Activated CD4-positive, alpha-beta T cell treated with anti-CD3 and anti-CD28 coated beads, Interleukin-2, Interleukin-6, amounts not matched to agents 100 ng/mL and 50 ng/mL, durations not matched to agents 16 hours and 8 hours (primary cell): ENCODE data around the gene BMP5.
"Not testable (repeated sequence)": the region's sequence is repeated elsewhere in the genome, so short reads cannot be mapped to it uniquely, and the experiment has no call there.

Experiments
- DNase-seq: peaks from one replicate; pipeline ENCODE4 v3.0.0-alpha.2; 2020

Gene BMP5

DNA sequence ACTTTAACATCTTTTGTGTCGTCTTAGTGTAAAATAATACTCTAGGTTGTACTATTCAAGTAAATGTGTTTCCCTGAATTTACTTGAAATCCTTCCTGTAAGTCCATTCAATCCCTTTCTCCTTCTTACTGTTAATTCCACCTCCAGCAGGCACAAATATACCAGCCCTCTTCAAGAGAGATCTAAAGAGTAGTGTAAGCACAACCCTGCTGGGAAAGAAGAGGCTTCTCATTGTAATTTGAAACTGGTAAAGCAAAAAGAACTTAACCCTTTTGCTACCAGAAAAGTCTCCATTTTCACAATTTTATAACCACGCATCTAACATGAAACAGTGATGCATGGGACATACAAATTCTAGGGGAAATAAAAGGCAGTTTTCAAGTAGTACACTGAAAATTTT, at the start of gene BMP5:
Gene BMP5 (minus strand): TSS at position 191 of the 400 bp plus-strand sequence. CDS start 725 bp downstream, outside the sequence.
- no peak for DNase-seq

DNA sequence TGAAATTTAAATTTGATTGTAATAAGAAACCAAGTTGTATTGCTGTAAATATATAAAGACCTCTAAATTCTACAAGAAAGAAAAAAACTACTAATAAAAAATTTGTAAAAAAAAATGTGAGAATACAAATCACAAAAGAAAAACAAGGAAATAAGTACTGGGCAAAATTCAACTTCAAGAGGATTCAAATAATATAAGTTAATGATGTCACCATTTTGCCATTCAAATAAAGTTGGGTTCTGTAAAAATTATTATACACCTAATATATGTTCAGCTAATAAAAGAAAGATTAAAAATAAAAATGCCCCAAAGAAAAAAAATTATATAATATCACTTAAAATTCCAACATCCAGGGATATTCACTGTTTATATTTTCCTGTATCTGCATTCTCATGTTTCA, 47.0 kb upstream of the BMP5 start:
- no peak for DNase-seq

DNA sequence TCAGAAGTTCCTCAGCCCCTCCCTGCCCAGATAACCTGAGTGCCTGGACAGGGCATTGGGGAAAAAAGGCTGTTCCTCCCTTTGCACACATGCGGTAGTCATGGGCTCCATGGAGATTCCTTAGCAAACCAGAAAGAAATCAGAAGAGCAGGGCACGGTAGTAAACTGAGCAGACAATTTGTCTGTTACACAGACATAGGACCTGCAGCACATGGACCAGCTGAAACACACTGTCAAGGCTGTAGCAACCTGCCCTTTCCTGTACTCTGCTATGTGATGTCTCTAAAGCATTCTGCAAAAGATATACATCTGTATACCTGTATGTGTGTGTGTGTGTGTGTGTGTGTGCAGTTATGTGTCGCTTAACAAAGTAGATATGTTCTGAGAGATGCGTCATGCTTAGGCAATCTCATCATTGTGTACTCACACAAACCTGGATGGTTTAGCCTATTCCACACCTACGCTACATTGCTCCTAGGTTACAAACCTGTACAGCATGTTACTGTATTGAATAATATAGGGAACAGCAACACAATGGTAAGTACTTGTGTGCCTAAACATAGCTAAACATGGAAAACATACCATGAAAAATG, 44.4 kb upstream of the BMP5 start:
- DNase-seq: no peak

DNA sequence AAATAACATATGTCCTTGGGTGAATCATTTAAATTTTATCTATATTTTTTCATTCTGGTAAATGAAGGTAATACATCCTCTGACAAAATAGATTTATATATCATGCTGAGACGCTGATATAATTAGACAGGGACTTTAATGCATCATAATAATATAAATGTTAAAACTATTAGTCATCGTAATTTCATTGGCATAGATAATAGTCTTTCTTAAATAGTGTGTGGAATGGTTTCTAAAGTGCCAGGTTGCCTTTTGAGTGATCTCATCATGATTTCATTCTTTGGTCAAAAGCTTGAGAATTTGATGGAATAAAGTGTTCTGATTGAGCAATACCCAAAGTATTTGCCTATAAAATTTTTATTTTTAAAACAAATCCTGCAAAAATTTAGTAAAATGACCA, 43.2 kb upstream of the BMP5 start:
- no peak for DNase-seq

DNA sequence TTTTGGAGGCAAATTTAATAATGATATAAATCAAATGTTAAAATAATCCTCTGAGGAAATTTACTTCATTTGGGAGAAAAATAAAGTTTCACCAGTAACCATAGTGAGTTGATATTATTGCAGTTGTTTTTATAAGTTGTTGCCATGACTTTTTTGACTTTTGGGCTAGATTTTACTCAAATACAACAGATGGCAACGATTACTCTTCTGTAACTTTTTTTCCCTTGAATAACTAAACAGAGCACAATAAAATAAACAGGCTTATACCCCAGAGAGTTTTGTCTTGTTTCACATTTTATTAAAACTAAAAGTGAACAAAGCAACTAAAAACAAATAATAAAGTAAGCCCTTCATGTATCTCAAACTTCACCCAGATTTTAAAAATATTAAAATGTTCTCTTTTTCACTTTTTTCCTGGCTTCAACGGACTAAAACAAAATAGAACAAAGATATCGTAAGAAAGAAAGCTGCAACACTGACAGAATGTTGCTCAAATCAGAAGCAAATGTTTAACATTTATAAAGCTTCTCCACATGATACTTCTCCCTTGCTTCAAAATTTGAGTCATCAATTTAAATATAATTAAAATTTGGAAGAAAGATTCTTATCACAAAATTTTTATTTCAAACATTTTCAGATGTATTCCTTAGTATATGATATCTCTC, 42.5 kb upstream of the BMP5 start:
- DNase-seq: no peak

DNA sequence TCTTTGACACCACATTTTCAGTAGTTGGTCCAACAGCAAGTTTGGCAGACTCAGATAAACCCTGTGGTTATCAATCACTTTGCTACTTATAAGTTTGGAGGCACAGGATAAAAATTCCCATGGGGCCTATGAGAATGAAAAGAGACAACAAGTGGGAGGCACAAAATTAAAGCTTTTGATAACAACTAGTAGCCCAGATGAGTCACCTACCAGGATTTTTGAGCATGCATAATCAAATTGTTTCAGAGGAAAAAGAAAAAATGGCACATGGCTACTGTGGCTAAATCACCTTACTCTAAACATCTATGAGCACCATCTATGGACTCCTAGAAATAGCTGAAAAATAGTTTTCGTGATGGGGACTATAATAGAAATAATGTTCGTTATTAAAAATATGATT, 40.8 kb upstream of the BMP5 start:
- no peak for DNase-seq

DNA sequence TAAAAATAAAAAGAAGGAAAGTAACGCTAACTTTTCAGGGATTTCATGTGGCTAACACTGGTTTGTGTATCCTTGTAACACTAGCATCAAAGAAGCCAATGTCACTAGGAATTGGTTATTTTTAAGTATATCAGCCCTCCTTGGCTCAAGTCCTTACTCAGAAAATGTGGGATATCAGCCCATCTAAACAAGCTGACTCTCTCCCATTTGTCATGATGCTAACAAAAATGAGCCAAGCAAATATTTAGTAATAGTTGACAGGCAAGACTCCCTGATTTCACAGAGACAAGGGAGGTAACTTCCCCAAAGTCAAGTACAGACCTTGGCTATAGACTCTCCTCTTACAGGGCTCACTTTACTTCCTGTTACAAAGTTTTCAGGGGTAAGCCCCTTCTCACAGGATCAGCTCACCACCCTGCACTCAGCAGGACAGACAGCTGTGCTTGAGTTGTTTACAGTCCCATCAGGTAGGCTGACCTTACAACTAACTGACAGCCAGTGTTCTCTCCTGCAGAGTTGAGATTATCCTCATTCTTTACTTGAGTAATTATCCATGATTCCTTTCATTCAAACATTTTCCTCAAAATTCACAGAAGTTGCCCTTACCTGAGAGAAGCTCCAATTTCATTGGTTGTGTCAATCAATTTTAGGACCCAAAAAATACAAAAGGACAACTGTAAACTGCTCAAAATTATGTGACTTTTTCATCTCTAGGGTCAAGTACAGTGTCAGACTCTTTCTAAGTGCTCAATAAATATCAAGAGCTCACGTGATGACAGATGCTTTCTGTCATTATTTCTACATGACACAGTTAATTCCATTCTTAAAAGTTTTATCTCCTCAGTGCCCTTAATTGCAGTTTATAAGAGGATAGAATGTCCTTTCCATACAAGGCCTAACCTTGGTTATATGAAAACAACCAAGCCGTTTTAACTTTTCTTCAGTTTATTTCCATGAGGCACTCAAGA, 38.1 kb upstream of the BMP5 start:
- DNase-seq: no peak

DNA sequence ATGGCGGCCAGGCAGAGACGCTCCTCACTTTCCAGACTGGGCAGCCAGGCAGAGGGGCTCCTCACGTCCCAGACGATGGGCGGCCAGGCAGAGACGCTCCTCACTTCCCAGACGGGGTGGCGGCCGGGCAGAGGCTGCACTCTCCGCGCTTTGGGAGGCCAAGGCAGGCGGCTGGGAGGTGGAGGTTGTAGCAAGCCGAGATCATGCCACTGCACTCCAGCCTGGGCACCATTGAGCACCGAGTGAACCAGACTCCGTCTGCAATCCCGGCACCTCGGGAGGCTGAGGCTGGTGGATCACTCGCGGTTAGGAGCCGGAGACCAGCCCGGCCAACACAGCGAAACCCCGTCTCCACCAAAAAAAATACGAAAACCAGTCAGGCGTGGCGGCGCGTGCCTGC, 35.1 kb upstream of the BMP5 start:
- not testable (repeated sequence) for DNase-seq

DNA sequence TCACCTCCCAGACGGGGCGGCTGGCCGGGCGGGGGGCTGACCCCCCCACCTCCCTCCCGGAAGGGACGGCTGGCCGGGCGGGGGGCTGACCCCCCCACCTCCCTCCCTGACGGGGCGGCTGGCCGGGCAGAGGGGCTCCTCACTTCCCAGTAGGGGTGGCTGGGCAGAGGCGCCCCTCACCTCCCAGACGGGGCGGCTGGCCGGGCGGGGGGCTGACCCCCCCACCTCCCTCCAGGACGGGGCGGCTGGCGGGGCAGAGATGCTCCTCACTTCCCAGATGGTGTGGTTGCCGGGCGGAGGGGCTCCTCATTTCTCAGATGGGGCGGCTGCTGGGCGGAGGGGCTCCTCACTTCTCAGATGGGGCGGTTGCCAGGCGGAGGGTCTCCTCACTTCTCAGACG, 34.5 kb upstream of the BMP5 start:
- not testable (repeated sequence) for DNase-seq

DNA sequence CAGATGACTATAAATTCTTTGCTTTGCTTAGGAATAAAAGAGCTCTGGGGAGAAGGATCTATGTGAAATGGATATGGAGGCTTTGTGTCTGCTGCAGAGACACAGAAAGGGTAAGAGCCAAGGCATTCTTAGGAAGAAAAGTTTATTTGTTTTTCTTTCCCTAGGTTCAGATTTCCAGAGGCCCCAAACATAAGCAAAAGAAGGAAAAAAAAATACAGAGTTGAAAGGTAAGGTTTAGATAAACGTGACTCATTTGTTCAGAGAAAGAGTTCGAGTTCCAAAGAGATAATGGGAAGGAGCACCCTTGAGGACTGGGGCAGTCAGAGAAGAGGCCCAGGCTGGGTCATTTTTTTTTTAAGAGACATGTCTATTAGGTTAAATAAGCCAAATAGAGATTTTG, 27.4 kb upstream of the BMP5 start:
- no peak for DNase-seq

DNA sequence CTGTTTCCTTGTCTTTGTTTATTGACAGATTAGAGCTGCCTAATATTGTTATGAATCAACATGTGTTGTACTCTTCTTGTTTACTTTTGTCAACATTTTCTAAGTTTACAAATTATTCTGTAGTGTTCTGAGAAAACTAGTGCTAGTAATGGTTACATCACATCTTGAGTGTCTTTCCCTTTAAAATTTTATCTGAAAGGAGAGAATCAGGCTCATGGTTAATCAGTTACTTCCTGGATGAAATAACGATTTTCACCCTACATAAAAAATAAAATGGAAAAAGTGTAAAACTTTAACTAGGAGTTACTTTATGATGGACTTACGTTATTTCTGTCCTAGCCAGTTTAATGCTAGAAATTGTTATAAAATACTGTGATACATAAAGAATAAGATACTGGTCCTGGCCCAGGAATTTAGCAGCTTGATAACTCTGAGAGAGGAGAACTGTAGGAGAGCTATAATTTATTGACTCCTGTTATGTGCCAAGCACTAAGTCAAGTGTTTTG, 26.4 kb upstream of the BMP5 start:
- DNase-seq: no peak

DNA sequence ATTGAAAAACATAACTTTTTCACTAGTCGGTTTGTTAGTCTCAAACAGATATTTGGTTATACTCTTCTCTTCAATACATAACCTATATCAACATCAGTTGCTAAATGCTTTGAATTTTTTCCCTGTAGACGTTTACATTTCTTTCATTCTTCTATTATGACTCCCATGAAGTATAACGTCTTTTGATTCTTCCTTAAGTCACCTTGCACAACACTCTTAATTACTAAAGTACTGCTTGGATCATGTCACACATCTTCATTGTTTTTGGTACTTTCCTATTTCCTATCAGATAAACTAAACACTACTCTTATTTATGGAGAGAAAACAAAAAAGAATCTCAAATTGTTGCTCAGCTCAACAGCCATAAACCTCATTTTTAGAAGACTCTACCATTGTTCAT, 23.0 kb upstream of the BMP5 start:
- no peak for DNase-seq

DNA sequence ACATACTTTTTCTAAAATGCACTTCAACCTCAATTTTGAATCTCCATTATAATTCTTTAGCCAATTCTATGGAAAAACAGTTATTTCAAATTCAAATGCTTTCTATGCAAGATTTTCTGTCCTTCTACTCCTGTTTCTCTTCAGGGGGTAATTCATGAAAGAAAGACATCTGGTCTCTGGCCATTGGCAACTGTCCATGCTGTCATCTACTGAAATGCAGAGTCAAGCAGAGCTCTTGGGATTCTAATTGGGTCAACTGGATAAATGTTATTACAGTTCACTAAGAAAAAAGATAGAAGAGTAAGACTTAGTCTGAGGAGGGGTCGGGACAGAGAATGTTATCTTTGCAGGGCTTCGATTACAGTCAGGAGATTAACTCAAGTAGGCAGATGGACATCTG, 22.0 kb upstream of the BMP5 start:
- no peak for DNase-seq

DNA sequence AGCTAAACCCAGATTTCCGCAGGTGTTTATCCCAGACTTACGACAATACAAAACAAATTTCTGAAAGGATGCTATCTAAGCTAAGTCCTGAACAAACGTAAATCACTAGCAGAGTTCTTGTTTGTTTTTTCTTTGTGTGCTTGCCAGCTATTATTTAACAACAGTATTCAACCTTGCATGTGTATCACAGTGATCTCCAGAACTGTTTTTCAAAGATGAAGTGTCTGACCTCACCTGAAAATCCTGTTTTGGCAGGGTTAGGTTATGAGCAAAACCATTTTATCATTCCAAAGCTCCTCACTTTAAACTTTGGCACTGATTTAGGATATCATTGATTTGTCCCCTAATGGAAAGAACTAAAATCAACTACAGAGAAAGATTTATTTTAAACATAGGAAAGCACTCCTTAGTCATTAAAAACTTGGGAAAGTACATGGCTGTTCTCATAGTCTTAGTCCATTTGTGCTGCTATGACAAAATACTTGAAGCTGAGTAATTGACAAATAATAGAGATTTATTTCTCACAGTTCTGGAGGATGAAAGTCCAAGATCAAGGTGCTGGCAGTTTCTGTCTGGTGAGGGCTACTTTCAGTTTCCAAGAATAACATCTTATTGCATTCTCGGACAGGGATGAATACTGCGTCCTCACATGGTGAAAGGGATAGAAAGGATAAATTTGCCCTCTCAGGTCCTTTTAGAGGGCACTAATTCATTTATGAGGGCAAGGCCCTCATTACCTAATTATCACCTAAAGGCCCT, 20.8 kb upstream of the BMP5 start:
- no peak for DNase-seq

DNA sequence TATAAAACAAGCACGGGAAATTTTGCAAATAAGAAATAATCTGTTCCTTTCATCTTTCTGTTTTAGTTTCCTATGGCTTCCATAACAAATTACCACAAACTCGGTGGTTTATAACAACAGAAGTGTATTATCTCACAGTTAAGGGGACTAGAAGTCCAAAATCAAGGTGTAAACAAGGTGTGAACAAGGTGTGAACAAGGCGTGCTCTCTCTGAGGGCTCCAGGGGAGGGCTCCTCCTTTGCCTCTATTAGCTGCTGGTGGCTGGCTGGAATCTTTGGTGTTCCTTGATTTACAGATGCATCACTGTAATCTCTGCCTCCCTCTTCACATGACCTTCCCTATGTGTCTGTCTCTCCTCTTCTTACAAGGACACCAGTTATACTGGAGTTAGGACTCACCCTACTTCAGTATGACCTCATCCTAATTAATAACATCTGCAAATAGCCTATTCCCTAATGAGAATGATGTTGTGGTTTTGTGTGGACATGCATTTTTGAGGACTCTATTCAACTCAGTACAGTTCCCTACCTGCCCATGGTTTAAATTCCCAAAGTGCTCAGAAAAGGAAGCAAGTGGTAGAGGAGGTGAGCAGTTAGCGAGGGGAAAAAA, 17.5 kb upstream of the BMP5 start:
- no peak for DNase-seq

DNA sequence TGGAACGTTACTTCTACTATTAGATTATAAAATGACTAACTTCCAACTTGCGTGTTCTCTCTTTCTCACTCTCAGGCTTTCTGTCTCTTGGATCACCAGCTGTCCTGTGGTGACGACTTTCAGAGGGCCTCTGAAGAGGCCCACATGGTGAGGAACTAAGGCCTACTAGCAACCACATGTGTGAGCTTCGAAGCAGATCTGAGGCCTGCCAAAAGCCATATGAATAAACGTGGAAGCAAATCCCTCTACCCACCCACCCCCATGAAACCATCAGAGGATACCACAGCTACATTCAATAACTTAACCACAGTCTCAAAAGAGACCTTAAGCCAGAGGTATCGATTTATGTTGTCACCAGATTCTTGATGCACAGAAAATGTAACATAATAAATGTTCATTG, 13.5 kb upstream of the BMP5 start:
- peak; percentile 32 for DNase-seq

DNA sequence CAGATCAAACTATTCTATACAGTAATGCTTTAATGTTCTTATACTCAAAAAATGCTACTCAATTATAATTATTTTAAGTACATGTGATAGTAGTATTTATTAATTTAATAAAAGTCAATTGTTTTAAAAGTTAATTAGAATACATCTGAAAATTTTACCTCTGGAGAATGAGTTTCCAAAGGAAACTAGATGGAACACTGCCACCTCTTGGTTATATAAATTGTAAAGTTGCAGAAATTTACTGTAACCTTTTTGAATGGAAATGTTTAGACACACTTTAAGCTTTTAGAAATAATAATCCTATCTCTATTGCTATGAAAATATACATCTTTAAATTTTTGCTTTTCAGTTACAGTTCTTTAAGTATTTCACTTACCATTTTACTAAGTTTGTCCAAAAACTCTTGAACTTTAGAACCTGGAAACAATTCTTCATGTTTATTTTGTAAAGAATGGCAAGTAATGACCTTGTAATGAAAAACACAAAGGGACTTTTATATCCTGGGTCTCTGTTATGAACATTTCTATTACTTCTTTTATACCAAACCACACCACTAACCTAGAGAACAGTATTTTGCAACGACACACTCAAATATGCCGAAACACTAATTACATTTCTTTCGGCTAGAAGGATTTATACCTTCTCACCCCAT, 10.9 kb upstream of the BMP5 start:
- peak; percentile 15 for DNase-seq

DNA sequence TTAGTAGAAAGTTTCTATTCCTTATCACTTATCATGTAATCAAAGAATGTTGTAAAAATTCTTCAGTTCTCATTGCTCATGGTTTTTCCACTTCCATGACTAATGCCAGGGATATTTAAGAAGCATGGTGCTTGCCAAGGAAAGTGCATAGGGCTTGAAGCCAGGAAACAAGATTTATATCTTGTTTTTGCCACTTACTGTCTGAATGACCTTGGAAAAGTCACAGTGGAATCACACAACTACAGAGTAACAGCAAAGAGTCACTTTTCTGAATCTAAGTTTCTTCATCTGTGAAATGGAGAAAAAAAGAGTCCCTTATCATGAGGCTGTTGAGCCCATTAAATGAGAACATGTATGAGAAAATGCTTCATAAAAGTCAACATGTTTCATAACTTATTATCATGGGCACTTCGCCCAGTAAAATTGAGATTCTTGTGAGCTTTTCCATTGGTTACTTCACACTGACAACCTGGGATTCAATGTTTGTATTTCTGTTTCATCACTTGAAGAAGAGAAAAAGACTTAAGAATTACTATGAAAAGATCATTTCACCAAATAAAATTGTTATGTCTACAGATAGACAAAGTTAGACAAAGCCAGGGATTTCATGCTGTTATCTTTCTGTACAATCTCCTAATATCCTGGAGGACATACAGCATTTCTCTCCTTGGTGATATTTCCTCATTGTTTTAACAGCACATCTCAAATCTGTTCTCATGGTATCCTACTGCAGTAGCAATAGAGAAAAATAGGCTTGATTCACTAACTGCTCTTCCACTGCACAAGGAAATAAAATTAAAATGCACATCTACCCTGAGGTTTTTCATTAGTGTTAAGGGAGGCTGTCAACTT, 7.6 kb upstream of the BMP5 start:
- no peak for DNase-seq

DNA sequence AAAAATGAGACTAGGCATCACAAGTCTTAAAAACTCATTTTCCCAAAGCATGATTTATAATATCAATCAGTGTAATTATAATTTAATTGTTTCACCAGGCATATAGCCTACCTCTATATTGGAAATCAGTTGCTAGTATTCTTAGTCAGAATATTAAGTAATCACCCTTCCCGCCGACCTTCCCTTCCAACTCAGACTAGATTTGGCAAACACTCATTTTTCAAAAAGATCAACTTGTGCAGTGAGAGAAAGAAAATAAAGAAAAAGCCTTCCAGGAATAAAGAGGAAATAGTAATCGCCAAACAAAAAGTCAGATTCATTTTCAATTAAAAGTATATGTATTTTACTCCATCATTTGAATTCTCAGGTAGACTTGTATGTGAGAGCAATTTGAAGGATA, 1.9 kb upstream of the BMP5 start:
- no peak for DNase-seq

DNA sequence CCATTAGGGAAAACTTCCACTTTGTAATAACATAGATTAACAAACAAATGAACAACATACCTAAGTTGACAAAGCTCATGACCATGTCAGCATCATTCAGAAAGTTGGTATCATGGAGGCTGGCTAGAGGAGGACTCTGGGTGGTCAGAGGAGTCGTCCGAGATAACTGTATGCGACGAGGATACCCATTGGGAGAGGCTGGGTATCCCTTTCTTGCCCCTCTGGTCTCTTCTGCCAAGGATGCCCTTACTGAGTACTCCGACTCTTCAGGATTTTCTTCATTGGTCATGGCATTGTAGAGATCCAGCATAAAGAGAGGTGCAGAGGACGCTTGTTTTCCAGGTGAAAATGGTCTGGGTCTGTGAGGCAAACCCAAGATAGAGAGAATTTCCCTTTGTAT, 1.1 kb downstream of the BMP5 start:
- no peak for DNase-seq

DNA sequence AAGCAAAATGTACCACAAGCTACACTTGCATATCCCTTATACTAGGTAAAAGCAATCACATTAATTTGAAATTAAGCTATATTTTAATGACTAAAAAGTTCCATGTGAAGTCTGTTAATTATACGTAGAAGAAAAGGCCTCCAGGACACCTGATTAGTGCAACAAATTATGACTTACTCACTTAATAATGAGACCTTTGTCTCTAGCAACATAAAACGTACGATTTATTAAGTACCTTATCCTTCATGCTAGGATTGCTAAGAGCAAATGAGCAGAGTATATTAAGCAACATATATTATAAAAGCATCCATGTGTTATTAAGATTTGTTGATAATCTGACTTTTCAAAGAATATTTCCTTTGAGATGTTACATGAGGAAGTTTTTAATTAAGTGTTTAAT, 2.5 kb downstream of the BMP5 start:
- DNase-seq: no peak
